HG03159 (cell line): Measurements from ENCODE around the gene SYT5.

ENCODE experiments used
- ATAC-seq: cut with Tn5 transposase; IDR thresholded peaks from one replicate; pipeline ENCODE4 v1.9.1; 2021; ENCODE audit warnings: mild to moderate bottlenecking, moderate library complexity; ENCODE audit not compliant: unreplicated experiment

Gene SYT5

DNA sequence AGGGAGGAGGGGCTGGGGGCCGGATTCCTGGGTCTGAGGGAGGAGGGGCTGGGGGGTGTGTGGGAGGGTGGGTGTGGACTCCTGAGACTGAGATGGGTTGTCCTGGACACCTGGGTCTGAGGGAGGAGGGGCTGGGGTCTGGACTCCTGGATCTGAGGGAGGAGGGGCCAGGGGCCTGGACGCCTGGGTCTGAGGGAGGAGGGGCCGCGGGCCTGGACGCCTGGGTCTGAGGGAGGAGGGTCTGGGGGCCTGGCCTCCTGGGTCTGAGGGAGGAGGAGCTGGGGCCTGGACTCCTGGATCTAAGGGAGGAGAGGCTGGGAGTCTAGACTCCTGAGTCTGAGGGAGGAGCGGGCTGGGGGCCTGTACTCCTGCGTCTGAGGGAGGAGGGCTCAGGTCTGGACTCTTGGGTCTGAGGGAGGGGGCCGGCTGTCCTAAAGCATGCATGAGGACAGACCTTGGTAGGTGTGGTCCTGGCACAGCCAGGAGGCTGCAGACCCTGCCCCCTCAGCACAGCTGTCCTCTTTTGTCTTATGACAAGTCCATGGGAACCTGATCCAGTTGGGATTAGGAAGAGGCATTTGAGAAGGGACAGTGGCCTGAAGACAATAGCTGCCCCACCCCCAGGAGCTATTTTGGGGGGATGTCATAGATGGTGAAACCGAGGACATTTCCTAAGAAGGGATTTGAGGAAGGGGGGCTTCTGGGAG, 32.4 kb downstream of the SYT5 start:
- ATAC-seq = no peak

DNA sequence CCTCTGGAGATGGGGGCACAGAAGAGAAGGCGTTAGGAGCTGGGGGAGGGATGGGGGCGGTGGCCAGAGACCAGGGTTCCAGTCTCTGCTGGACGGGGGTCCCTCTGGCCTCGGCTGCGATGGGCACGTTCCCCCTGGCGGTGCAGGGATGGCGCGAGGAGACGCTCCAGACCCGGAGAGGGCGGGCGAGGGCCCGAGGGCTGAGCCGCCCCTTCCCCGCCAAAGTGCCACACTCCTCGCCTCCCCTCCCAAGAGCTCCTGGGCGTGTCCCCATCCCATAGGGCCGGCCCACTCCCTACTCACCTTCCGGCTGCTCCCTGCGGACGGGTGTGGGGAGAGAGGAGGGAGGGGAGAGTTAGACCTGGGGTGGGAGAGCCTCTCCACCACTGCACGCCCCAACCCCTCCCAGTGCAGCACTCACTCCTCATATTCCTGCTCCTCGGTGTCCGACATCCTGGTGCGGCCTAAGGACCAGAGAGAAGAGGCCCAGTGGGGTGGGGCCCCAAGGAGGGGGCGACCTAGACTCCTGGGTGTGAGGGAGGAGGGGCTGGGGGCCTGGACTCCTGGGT, 33.3 kb downstream of the SYT5 start:
- no peak for ATAC-seq

DNA sequence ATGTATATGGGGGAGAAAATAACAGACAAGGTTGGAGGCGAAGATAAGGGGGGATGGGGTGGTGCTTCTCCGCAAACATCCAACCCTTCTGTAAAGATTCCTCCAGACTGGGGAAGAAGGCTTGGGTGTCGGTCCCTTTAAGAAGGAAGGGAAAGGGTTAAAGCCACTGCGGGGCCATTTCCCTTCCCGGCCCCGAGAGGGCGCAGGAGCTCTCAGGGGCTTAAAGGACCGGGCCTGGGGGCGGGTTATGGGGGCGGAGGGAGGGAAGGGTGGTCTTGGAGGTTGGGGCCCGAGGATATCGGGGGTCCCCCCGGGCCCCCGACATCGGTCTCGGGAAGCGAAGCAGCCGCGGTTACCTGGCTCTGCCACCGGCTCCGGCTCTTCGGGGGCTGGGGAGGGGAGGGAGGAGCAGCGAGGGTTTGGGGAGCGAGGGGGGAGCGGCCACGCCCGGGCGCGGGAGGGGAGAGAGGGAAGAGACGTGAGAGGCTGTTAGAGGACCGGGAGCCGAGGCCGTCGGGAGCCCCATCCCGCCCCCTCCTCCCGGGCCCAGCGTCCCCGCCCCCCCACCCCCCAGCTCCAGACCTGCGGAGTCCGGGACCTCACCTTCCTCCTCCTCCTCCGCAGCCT, 33.9 kb downstream of the SYT5 start:
- ATAC-seq = no peak

DNA sequence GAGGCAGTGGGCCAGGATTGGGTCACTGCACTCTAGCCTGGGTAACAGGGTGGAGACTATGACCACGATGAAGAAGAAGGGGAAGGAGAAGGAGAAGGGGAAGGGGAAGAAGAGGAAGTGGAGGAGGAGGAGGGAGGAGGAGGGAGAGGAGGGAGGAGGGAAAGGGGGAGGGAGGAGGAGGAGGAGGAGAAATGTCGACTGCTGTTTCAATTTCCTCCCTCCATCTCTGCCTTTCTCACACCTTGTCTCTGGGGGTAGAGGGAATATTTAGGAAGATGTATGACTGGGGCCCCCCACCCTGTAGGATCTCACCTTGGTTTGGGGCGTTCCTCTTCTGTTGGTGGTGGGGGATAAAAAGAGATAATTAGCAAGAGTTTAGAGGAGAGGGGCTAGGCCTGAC, 34.9 kb downstream of the SYT5 start:
- no peak for ATAC-seq

DNA sequence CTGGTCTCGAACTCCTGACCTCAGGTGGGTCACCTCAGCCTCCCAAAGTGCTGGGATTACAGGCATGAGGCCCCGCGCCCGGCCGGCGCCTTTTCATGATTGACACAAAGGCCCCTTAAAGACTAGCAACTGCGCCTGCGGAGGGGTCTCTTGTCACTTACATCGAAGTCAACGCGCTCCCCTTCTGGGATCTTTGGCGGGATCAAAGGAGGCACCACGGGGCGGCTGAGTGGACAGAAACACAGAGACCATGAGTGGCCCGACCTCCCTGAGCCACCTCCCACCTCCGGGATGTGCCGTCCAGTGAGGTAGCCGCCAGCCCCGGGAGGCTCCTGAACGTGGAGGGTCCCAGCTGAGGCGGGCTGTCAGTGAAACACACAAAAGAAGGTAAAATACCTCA, 38.4 kb downstream of the SYT5 start:
- no peak for ATAC-seq

DNA sequence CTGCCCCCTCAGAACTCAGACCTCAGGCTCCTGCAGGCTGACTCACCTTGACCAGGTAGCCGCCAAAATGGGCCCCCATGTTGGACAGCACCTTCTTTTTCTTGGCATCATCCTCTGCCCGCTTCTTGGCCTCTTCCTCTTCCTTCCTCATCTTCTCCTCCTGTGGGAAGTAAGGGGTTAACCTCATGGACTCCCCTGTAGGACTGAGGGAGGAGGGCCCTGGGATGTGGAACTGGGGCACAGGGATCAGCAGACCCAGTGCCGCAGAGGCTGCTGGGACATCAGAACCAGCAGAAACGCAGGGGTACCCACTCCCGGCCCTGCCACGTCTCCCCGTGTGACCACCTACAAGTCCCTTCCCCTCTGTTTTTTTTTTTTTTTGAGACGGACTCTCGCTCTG, 42.2 kb downstream of the SYT5 start:
- no peak for ATAC-seq

DNA sequence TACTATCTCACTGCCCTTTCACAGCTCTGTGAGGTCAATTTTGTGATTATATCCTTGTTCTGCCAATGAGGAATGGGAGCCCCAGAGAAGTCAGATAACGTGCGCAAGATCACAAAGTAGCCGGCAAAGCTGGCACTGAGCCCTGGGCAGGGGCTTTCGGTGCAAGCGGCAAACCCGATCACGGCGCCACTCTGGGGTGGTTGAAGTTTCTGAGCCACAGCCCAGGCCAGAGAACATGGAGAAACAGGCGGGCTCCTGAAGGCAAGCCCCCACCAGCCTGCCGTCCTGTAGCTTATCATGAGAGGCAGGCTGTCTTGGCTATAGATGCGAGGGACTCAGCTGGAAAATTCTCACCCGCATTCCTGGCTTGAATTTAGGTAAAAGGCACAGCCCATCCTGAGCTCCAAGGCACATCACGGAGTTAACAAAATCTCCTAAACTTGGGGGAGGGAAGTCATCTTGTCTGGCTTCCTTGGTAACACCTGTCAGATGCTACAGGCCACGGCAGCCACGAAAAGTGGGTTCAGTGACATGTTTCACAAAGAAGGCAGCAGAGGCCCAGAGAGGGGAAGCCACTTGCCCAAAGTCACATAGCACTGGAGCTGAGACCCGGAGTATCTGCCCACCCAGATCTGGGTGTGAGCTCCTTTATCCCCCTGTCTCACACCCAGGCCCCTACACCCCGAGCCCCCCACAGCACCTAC, 43.5 kb downstream of the SYT5 start:
- ATAC-seq = no peak

DNA sequence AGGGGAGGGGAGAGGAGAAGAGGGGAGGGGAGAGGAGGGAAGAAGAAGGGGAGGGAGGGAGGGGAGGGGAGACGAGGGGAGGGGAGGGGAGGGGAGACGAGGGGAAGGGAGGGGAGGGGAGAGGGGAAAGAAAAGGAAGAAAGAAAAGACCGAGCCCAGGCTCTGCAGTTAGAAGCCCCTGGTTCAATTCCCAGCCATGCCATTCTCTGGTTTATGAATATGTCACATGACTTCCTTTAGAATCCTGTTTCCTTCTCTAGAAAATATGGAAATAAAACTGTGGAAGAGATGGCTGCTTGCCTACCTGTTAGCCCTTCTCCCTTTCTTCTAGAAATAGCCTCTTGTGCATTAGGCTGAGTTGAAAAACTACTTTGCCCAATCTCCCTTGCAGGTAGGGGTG, 45.4 kb downstream of the SYT5 start:
- ATAC-seq = no peak

DNA sequence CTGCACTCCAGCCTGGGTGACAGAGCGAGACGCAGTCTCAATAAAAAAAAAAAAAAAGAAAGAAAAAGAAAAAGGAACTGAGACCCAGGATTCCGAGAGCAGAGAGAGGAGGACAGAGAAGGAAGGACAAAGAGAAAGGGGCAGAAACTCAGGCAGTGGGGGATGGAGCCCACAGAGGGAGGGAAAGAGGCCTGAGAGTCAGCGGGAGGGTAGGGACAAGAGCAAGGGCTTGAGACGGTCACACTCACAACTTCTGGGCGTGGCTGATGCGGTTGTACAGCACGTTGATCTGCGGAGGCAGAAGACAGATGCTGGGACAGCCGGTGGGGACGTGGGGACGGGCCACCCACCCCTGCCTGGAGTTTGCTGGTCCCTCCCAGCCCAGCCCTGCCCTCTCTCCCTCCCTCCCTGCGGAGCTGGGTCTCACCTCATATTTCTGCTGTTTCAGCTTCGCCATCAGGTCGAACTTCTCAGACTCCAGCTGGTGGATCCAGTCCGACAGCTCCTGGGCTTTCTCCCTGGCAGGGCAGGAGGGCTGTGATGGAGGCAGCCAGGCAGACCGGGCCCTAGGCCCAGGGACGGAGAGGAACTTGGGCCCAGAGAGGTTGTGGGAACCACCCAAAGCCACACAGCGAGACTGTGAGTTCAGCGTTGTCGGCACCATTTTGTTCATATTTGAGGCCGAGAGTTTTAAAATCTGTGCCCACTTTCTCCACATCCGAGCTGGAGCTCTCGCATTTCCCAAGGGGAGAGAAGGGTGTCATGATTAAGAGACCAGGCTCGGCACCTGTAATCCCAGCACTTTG, 46.2 kb downstream of the SYT5 start:
- ATAC-seq = no peak

DNA sequence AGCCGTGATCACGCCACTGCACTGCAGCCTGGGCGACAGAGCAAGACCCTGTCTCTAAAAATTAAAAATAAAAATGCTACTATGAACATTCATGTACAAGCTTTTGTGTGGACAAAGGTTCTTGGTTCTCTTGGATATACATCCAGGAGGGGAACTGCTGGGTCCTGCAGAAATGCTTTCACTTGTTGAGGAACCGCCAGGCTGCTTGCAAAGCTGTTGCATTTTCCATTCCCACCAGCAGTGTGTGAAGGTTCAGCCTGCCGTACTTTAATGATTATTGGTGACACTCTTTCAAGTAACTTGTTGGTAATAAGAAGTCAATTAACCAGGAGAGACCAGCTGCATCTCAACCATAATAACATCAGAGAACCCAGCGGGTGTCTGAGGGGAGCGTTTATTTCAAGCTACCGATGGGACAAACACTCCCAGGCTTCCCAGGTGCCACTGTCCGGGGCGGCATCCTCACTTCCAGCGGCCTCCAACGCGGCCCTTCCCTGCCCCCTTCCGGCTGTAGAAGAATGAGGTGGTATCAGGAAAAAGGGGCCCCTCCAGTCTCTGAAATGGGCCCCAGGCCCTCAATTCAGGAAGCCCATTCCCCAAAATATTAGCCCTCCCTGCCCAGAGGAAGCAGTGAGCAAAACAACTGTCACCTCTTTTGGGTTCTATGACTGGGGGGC, 47.5 kb downstream of the SYT5 start:
- ATAC-seq = no peak

DNA sequence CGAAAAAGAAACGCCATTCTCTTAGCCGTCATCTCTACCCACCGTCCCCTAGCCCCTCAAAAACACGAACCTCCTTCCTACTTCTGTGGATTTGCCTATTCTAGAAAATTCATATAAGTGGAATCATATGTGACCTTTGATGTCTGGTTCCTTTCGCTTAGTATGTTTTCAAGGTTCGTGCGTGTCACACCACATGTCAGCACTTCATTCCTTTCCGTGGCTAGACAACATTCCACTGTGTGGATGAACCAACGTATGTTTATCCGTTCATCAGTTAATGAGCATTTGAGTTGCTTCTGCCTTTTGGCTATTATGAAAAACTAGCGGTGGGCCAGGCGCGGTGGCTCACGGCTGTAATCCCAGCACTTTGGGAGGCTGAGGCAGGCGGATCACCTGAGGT, 48.7 kb downstream of the SYT5 start:
- no peak for ATAC-seq
